HFFc6 (cell line): ENCODE results near the gene RNF130. TPM values are rescaled to one million over a fixed set of nuclear protein-coding genes. Genes with fewer than 3 reads are reported as not detected.

ENCODE experiments used
- DNase-seq: peaks from one replicate; pipeline ENCODE4 v3.0.0-alpha.2; 2018
- H3K27ac Mint-ChIP-seq: 2 replicates; pipeline ENCODE4 v1.8.0; 2020; ENCODE audit warnings: mild to moderate bottlenecking, mixed read lengths
- H3K27me3 Mint-ChIP-seq: 2 replicates; pipeline ENCODE4 v1.8.0; 2021; ENCODE audit warnings: mild to moderate bottlenecking, moderate library complexity, mixed read lengths; ENCODE audit not compliant: insufficient read depth
- H3K36me3 Mint-ChIP-seq: 2 replicates; pipeline ENCODE4 v1.8.0; 2021; ENCODE audit warnings: low read depth, mixed read lengths
- H3K4me1 Mint-ChIP-seq: 2 replicates; pipeline ENCODE4 v1.8.0; 2020; ENCODE audit warnings: low read depth, mixed read lengths
- H3K4me3 Mint-ChIP-seq: 2 replicates; pipeline ENCODE4 v1.8.0; 2020; ENCODE audit warnings: mild to moderate bottlenecking, moderate library complexity, mixed read lengths
- H3K9me3 Mint-ChIP-seq: 2 replicates; pipeline ENCODE4 v1.8.0; 2020; ENCODE audit warnings: mild to moderate bottlenecking, mixed read lengths
- total RNA-seq, 6 experiments: library from RNA; stranded (reverse); fragmentation: NEBNext Ultra II Directional; extraction: Animal tissue kit (Norgen Biotek cat#: 25700); gene quantifications; 2 replicates in 1 of 6; 3 replicates in 5 of 6; pipeline ENCODE4 v1.2.3, GENCODE V29; 2021
- TF ChIP-seq, protein P1 (sequence below): fragments of 200-600 bp; sonication (generic); IDR thresholded peaks from 2 replicates; pipeline ENCODE4 v1.5.0; 2021; ENCODE audit warnings: antibody characterized with exemption, mild to moderate bottlenecking

Gene RNF130
- total RNA-seq, 6 experiments from 2014 or later = 0.37 to 7.5 (median 0.93) TPM

DNA sequence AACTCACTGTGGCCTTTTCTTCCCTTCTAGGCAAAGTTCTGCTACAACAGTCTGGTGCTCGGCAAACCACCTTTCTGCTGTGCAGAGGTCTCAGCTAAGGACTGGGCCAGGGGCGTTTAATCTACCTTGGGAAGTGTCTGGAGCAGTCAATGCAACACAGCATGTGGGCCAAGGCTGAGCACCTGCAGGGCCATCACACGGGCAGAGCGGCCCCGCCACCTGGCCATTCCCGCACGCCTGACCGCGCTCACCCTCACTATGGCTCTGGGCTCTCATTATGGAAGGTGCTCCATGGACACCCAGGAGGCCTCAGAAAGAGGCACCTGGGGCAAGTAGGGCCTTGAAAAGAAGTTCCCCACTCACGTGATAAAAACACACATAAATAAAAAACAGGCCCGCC is 98.2 kb downstream of the RNF130 start:
- H3K4me3 Mint-ChIP-seq = no peak overlapping the region
- peaks cover 5% of the 10 kb centered on the region; the same call in 1 of the 2 replicates for H3K36me3 Mint-ChIP-seq
- H3K4me1 Mint-ChIP-seq = no peaks in the 10 kb centered on the region
- TF ChIP-seq, protein P1, sequence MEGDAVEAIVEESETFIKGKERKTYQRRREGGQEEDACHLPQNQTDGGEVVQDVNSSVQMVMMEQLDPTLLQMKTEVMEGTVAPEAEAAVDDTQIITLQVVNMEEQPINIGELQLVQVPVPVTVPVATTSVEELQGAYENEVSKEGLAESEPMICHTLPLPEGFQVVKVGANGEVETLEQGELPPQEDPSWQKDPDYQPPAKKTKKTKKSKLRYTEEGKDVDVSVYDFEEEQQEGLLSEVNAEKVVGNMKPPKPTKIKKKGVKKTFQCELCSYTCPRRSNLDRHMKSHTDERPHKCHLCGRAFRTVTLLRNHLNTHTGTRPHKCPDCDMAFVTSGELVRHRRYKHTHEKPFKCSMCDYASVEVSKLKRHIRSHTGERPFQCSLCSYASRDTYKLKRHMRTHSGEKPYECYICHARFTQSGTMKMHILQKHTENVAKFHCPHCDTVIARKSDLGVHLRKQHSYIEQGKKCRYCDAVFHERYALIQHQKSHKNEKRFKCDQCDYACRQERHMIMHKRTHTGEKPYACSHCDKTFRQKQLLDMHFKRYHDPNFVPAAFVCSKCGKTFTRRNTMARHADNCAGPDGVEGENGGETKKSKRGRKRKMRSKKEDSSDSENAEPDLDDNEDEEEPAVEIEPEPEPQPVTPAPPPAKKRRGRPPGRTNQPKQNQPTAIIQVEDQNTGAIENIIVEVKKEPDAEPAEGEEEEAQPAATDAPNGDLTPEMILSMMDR = no peak
- no peak overlapping the region for H3K27ac Mint-ChIP-seq
- H3K9me3 Mint-ChIP-seq = peaks cover 4% of the 10 kb centered on the region; the same call in 1 of the 2 replicates
- no peak for DNase-seq
- peaks cover 3% of the 10 kb centered on the region for H3K27me3 Mint-ChIP-seq

DNA sequence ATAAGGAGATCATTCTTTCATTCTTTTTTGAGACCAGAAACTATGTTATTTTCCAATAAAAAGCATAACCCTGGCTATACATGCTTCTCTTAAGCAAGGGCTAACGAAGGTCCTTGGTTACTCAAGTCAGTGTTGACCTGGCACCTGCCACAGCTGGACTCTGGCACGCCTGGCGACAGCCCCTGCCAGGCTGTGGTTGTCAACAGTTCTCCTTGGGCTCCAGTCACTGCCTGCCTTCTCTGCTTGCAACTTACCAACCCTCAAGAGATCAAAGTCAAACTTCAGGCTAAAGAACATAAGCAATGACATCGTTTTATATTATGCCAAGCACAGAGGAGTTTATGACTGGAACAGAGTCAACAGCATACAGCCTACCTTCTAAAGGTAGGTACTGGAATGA is 102.4 kb downstream of the RNF130 start:
- Mint-ChIP-seq H3K9me3 (no peaks in the 10 kb centered on the region), H3K4me1 (no peaks in the 10 kb centered on the region), H3K27ac (no peak overlapping the region), H3K27me3 (peaks cover 15% of the 10 kb centered on the region), H3K4me3 (no peak overlapping the region), H3K36me3 (no peaks in the 10 kb centered on the region)
- TF ChIP-seq, protein P1 = no peak
- no peak for DNase-seq

DNA sequence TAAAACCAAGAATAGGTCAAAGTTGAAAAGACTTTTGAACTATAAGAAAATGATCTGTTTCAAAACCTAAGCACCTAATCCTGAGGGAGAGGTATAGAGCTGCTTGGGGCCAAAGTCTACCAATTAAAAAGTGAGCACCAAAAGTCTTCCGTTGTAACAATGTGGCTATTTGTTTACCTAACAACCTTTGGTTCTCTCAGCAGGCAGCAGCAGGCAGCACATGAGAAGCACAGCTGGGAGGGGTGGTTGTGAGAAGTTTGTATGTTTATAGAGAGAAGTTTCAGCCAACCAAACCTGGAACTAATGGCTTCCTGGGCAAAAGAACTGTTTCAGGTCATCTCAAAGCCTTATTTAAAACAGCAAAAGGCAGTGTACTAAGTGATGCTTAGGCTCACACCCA is 104.1 kb downstream of the RNF130 start:
- Mint-ChIP-seq H3K27ac (no peak overlapping the region), H3K36me3 (no peaks in the 10 kb centered on the region), H3K9me3 (peaks cover 3% of the 10 kb centered on the region; the same call in 1 of the 2 replicates), H3K4me3 (no peak overlapping the region), H3K4me1 (no peaks in the 10 kb centered on the region), H3K27me3 (peaks cover 18% of the 10 kb centered on the region)
- no peak for DNase-seq
- TF ChIP-seq, protein P1 = no peak

DNA sequence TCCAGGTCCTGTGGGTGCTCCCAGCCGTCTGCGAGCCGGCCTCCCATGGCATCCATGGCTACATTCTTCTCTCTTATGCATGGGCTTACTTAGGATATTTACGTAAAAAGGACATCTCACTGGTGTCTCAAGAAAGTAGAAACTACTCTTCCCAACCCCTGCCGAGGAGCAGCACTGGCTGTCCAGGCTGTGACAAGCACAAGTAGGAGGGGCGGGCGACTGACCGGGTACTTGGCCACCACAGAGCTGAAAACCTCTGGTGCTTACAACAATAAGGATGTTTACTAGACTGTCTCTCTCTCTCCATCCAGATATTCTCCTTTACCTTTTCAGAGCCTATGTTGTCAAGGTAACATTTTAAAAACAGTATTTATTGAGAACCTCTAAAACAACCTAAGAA is 107.5 kb downstream of the RNF130 start:
- no peak overlapping the region for H3K4me3 Mint-ChIP-seq
- TF ChIP-seq, protein P1 = no peak
- no peaks in the 10 kb centered on the region for H3K4me1 Mint-ChIP-seq
- H3K27ac Mint-ChIP-seq = no peak overlapping the region
- peaks cover 4% of the 10 kb centered on the region; the same call in 1 of the 2 replicates for H3K9me3 Mint-ChIP-seq
- no peak for DNase-seq
- H3K27me3 Mint-ChIP-seq = peaks cover 18% of the 10 kb centered on the region
- H3K36me3 Mint-ChIP-seq = no peaks in the 10 kb centered on the region

DNA sequence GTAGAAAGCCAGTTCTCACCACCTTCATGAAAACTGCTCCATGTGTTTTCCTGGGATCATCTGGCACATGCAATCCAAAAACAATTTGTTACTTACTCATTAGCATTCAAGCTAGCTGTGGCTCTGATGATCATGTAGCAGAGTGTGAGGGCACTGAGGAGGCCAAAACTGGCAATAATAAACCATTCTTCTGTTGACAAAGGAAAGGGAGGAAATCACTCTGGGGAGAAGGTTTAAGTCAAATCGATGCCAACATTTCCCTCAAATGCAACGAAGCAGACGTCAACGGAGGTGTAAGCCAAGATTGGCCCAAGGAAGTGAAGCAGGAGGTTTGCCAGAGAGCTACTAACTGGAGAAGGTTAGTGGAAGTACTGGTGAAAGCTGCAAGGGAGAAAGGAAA is 108.2 kb downstream of the RNF130 start:
- DNase-seq = no peak
- Mint-ChIP-seq H3K27me3 (peaks cover 18% of the 10 kb centered on the region), H3K36me3 (no peaks in the 10 kb centered on the region), H3K9me3 (peaks cover 4% of the 10 kb centered on the region; the same call in 1 of the 2 replicates), H3K4me3 (no peak overlapping the region), H3K27ac (no peak overlapping the region), H3K4me1 (no peaks in the 10 kb centered on the region)
- TF ChIP-seq, protein P1 = no peak
